Measurements from ENCODE around the gene CITED2.

Gene CITED2

GRCh38 chr6:139330306-139330705 lies 44.1 kb downstream of the CITED2 start:
- DNase-seq (ENCODE audit: low read depth), result peak; percentile 10

GRCh38 chr6:139329224-139329623 lies 45.2 kb downstream of the CITED2 start:
- no peak for DNase-seq (ENCODE audit: low read depth)

DNA sequence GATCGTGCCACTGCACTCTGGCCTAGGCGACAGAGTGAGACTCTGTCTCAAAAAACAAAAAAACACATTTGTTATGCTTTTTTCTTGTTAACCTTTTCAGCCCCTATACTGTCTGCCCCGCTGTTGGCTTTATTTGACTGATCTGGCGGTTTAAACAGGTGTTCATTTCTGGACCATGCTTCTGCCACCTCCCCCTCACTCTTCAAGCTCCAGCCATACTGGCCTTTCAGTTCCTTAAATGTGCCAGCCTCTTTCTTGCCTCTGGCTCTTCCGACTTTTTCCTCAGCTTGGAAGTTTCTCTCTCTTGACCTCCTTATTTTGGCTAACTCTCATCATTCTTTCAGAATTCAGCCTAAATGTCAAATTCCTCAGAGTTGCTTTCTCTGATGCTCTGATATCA lies 47.4 kb downstream of the CITED2 start:
- DNase-seq (ENCODE audit: low read depth), result no peak

DNA sequence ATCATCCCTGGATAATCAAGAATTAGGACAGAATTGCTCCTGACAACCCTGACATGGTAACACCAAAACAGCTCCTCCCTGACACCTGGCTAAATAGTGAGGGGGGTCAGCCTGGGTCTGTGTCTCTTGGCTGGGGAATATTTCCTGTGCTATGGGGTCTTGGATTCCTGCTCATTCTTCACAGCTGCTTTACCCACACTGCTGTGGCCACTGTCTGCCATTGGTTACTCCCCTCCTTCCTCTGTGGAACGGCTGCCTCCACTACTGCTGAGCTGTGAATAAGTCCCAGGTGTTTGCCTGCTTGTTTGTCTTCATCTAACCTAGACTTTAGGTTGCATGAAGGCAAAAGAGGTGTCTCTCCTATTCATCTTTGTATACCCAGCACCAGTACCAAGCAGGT lies 48.8 kb downstream of the CITED2 start:
- DNase-seq (ENCODE audit: low read depth), result no peak

GRCh38 chr6:139325125-139325524 lies 49.3 kb downstream of the CITED2 start:
- DNase-seq (ENCODE audit: low read depth), result no peak

GRCh38 chr6:139324301-139324555 lies 50.2 kb downstream of the CITED2 start:
- no peak for DNase-seq (ENCODE audit: low read depth)

DNA sequence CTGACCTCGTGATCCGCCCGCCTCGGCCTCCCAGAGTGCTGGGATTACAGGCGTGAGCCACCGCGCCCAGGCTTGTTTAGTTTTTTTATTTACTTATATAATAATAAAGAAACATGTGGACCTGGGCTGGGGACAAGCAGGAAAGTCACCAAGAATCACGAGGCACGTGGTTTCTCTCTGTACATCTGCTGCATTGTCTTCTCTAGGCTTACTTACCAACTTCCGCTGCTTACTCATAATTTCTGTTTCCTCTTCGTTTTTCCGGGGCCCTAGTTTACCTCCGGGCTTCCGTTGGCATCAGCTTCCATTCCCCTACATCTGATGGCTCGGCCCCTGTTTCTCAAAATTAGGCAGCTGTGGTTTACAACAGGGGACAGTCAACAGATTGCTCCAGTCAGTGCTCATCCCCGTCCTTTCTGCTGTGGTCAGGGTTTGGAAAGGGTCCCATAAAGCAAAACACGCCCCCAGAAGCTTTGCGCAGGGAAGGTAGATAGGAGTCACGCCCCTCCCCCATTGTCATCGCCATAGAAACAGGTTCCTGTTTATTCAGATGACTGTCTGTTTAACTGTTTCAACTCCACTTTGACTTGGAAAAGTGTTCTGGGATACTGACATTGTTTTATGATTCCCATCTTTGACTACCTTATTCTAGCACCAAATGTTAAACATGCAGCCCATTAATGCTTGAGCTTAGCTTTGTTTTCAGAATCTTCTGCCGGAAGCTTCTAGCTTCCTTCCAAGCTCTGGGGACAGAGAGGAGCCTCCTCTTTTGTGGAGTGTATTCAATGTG lies 50.7 kb downstream of the CITED2 start:
- DNase-seq (ENCODE audit: low read depth), result peak; percentile 74

All from EH (cell line).